SU-DHL-6 (cell line): Measurements from ENCODE around the gene LRFN2.

ENCODE experiments used
- H2AFZ ChIP-seq: fragments of 200-600 bp; sonication (generic); 2 replicates; pipeline ENCODE4 v1.6.1; 2014; ENCODE audit warnings: low read depth, mild to moderate bottlenecking, moderate library complexity, mixed read lengths, antibody characterized with exemption, low read length; ENCODE audit not compliant: severe bottlenecking
- H3F3A ChIP-seq: fragments of 200-600 bp; shearing (Covaris generic); 2 replicates; pipeline ENCODE4 v1.6.0; 2016; ENCODE audit warnings: antibody characterized with exemption, mild to moderate bottlenecking; ENCODE audit not compliant: insufficient read depth
- H3K27ac ChIP-seq: fragments of 200-600 bp; sonication (generic); 2 replicates; pipeline ENCODE4 v1.5.1; 2016; ENCODE audit warnings: low read depth, mild to moderate bottlenecking, low read length, moderate library complexity, mixed read lengths
- H3K27me3 ChIP-seq: fragments of 200-600 bp; sonication (generic), shearing (Covaris generic); 2 replicates; pipeline ENCODE4 v1.6.0; 2014; ENCODE audit warnings: mild to moderate bottlenecking, low read length
- H3K36me3 ChIP-seq: fragments of 200-600 bp; sonication (generic); 2 replicates; pipeline ENCODE4 v1.6.1; 2014; ENCODE audit warnings: mild to moderate bottlenecking, low read length, mixed read lengths
- H3K4me2 ChIP-seq: fragments of 300-600, 200-600 bp; shearing (Covaris generic), sonication (generic); 2 replicates; pipeline ENCODE4 v1.6.0; 2014; ENCODE audit warnings: low read length, low read depth, mild to moderate bottlenecking; ENCODE audit not compliant: poor library complexity, severe bottlenecking
- H3K4me3 ChIP-seq: fragments of 200-600 bp; sonication (generic); 2 replicates; pipeline ENCODE4 v1.5.1; 2014; ENCODE audit warnings: antibody characterized with exemption, low read length, mild to moderate bottlenecking, mixed read lengths; ENCODE audit not compliant: insufficient read depth, poor library complexity, severe bottlenecking
- H3K79me2 ChIP-seq: fragments of 200-600 bp; sonication (generic); 2 replicates; pipeline ENCODE4 v1.6.1; 2014; ENCODE audit warnings: mild to moderate bottlenecking, low read length, moderate library complexity; ENCODE audit not compliant: insufficient read depth
- H3K9ac ChIP-seq: fragments of 200-600 bp; sonication (generic); 2 replicates; pipeline ENCODE4 v1.7.0; 2014; ENCODE audit warnings: mild to moderate bottlenecking, low read length
- H3K9me2 ChIP-seq: fragments of 200-600 bp; sonication (generic); replicated peaks from 2 replicates; pipeline ENCODE4 v1.6.1; 2014; ENCODE audit warnings: low read length; ENCODE audit not compliant: insufficient read depth
- H3K9me3 ChIP-seq: fragments of 200-600 bp; sonication (generic); 2 replicates; pipeline ENCODE4 v1.6.1; 2014; ENCODE audit warnings: low read length, mixed read lengths; ENCODE audit not compliant: insufficient read depth
- H4K20me1 ChIP-seq: fragments of 200-600 bp; sonication (generic); 2 replicates; pipeline ENCODE4 v1.6.1; 2014; ENCODE audit warnings: low read depth, mild to moderate bottlenecking, antibody characterized with exemption, low read length, moderate library complexity, mixed read lengths
- CTCF ChIP-seq: fragments of 200-600 bp; sonication (generic); IDR thresholded peaks from one replicate; pipeline ENCODE4 v1.5.1; 2017; ENCODE audit warnings: antibody characterized with exemption, mild to moderate bottlenecking, low read length, moderate library complexity; ENCODE audit not compliant: insufficient read depth, poor library complexity, severe bottlenecking
- EZH2phosphoT487 ChIP-seq: fragments of 200-600 bp; sonication (generic), shearing (Covaris generic); conservative IDR thresholded peaks from 2 replicates; pipeline ENCODE4 v1.6.1; 2018; ENCODE audit warnings: mild to moderate bottlenecking, antibody characterized with exemption, low read length, moderate library complexity, mixed read lengths

Gene LRFN2

GRCh38 chr6:40611434-40611833 lies 24.3 kb upstream of the LRFN2 start:
- H3K27me3 ChIP-seq = peaks cover 2% of the 10 kb centered on the region; the same call in 1 of the 2 replicates

GRCh38 chr6:40610229-40610628 lies 23.1 kb upstream of the LRFN2 start:
- Histone ChIP-seq H3K4me2 (no peak overlapping the region), H3K27ac (no peak overlapping the region), H3K79me2 (no peaks in the 10 kb centered on the region), H3K27me3 (peaks cover 2% of the 10 kb centered on the region; the same call in 1 of the 2 replicates), H2AFZ (no peak overlapping the region), H3K36me3 (no peaks in the 10 kb centered on the region), H3K4me3 (no peak overlapping the region), H3K9me3 (no peaks in the 10 kb centered on the region), H3F3A (no peaks in the 10 kb centered on the region), H4K20me1 (no peaks in the 10 kb centered on the region), H3K9me2 (no peaks in the 10 kb centered on the region), H3K9ac (no peak overlapping the region)
- TF ChIP-seq EZH2phosphoT487 (no peak), CTCF (no peak)

More at GRCh38 chr6:40611434-40611833, 24.3 kb upstream of the LRFN2 start:
- H3K36me3 ChIP-seq = no peaks in the 10 kb centered on the region
- no peak overlapping the region for H3K4me3 ChIP-seq
- no peak overlapping the region for H3K9ac ChIP-seq
- no peak overlapping the region for H3K4me2 ChIP-seq
- no peak overlapping the region for H3K27ac ChIP-seq
- H4K20me1 ChIP-seq = no peaks in the 10 kb centered on the region
- no peaks in the 10 kb centered on the region for H3F3A ChIP-seq
- no peaks in the 10 kb centered on the region for H3K79me2 ChIP-seq
- no peaks in the 10 kb centered on the region for H3K9me3 ChIP-seq
- H3K9me2 ChIP-seq = 0 out of 2 replicates have a peak, but pooled peaks cover 4% of the 10 kb centered on the region
- TF ChIP-seq EZH2phosphoT487 = no peak
- TF ChIP-seq CTCF = no peak
- H2AFZ ChIP-seq = no peak overlapping the region

GRCh38 chr6:40606981-40607380 lies 19.8 kb upstream of the LRFN2 start:
- Histone ChIP-seq H2AFZ (no peak overlapping the region), H3K9me3 (no peaks in the 10 kb centered on the region), H3K27me3 (peaks cover 2% of the 10 kb centered on the region; the same call in 1 of the 2 replicates)

More at GRCh38 chr6:40606981-40607380, 19.8 kb upstream of the LRFN2 start:
- no peaks in the 10 kb centered on the region for H3K9me2 ChIP-seq
- TF ChIP-seq EZH2phosphoT487 = no peak
- no peak for TF ChIP-seq CTCF
- no peaks in the 10 kb centered on the region for H3K36me3 ChIP-seq
- H3K79me2 ChIP-seq = no peaks in the 10 kb centered on the region
- no peak overlapping the region for H3K9ac ChIP-seq
- H4K20me1 ChIP-seq = no peaks in the 10 kb centered on the region
- no peak overlapping the region for H3K4me2 ChIP-seq
- no peak overlapping the region for H3K4me3 ChIP-seq
- H3F3A ChIP-seq = no peaks in the 10 kb centered on the region
- H3K27ac ChIP-seq = no peak overlapping the region
